ENCODE results near the gene CBX7.

DNA sequence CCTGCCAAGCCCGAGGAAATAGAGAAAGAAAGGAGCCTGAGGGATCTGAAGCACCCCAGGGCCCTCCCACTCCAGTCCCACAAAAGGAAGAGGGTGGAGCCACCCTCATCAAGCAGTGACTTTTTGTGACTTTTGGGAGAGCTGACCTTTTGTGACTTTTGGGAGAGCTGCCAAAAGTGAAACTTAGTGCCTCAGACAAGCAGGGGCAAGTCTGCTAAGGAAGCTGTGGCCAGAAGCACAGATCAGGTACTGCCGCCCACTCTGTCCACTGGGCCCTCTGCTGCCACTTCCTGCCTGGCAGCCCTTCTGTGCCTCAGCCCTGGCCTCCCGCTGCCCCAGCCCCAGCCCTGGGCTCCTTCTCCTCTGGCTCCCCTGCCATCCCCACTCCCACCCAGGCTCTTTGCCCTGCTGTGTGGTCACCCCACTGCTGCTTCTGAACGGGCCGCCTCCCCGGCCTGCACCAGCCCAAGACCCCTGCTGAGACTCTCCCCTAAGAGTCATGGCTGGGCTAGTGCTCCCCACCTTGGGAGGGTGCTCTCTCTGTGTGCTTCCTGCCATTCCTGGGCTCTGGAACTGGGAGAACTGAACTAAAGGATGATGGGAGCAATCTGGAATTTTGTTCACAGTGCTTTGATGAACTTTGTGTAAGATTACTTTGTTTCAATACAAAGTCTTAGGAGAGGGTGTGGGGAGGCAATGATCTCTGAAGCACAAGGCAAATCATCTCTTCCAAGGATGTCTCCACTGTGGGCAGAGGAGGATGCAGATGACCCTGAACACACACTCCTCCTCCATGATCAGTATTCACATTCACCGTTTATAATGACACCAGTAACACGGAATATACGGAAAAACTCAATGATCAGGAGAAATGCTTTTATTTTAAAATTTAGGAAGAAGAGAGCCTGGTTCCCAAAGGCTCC is 55.1 kb downstream of the CBX7 start, which contains the start of gene APOBEC3H:
- TF ChIP-seq, protein P1, sequence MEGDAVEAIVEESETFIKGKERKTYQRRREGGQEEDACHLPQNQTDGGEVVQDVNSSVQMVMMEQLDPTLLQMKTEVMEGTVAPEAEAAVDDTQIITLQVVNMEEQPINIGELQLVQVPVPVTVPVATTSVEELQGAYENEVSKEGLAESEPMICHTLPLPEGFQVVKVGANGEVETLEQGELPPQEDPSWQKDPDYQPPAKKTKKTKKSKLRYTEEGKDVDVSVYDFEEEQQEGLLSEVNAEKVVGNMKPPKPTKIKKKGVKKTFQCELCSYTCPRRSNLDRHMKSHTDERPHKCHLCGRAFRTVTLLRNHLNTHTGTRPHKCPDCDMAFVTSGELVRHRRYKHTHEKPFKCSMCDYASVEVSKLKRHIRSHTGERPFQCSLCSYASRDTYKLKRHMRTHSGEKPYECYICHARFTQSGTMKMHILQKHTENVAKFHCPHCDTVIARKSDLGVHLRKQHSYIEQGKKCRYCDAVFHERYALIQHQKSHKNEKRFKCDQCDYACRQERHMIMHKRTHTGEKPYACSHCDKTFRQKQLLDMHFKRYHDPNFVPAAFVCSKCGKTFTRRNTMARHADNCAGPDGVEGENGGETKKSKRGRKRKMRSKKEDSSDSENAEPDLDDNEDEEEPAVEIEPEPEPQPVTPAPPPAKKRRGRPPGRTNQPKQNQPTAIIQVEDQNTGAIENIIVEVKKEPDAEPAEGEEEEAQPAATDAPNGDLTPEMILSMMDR (IDR thresholded peaks at IDR 0.05), result no peak
- TF ChIP-seq POLR2A (IDR thresholded peaks at IDR 0.05), result no peak
